ENCODE data around the gene ZFAND3.
"Not testable (repeated sequence)": the region's sequence is repeated elsewhere in the genome, so short reads cannot be mapped to it uniquely, and the experiment has no call there.

Gene ZFAND3

GRCh38 chr6:37972994-37973757 lies 153.6 kb downstream of the ZFAND3 start:
- no peak for ATAC-seq

GRCh38 chr6:37974381-37974780 lies 154.9 kb downstream of the ZFAND3 start:
- ATAC-seq: no peak

More at GRCh38 chr6:37972994-37973757, 153.6 kb downstream of the ZFAND3 start:
- no peak for DNase-seq

GRCh38 chr6:37974943-37975342 lies 155.4 kb downstream of the ZFAND3 start:
- DNase-seq (no peak), ATAC-seq (no peak)

More at GRCh38 chr6:37974381-37974780, 154.9 kb downstream of the ZFAND3 start:
- DNase-seq: no peak

DNA sequence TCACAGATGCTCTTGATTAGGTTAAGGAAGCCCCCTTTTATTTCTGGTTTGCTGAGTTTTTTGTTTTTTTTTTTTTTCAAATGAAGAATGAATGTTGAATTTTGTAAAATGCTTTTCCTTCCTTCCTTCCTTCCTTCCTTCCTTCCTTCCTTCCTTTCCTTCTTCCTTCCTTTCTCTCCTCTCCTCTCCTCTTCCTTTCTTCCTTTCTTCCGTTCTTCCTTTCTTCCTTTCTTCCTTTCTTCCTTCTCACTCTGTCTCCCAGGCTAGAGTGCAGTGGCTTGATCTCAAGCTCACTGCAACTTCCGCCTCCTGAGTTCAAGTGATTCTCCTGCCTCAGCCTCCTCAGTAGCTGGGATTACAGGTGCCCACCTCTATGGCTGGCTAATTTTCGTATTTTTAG lies 158.2 kb downstream of the ZFAND3 start:
- DNase-seq: no peak

DNA sequence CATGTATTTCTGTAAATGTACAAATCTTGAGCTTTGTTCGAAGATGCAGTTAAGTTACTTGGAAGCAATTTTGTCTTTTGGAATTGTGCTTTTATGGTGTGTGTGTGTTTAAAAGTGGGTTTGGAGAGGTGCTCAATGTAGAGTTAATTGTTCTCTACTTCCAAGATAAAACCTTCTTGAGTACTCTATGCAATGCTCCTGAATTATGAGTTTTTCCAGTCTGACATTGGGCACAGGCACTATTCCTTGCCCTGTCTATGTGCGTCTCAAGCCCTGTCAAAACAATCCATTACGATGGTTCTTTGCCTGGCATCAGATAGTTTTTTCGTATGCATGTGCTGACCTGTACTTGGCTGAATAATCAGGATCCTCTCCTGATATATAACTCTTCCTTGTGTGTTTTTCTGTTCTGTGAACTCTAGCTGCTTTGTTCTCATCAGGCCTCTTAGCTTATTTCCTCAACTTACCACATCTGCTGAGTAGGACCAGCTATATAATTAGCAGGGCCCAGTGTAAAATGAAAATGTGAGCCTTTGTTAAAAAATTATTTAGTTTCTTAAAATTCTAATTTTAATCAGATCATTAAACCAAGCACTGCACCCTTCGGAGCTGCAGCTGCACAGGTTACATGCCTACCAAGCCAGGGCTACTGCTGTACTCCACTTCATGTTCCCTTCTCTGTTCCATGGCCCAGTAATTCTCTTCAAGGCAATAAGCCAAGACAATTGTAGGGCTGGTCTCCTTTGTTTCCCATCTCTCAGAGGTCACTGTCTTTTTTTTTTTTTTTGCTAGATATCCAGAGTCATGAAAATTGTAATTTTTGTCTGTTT lies 160.1 kb downstream of the ZFAND3 start:
- DNase-seq: no peak
- no peak for ATAC-seq

More for the DNA sequence above, 158.2 kb downstream of the ZFAND3 start:
- ATAC-seq: no peak

DNA sequence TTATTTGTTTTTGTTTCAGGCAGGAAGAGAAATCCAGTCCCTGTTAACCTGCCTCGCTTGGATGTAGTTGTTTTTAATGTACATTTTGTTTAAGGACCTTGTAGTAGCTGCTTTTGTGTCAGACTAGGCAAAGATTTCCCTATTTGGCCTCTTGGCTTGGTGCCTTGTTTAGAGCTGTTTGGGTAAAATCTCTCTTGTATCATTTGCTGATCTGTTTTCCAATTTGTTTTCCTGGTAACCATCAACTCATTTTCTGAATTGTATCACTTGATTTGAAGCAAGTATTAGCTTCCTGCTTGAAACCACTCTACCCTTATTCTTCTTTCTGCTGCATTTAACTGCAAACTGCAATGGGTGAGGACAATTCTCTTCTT lies 160.7 kb downstream of the ZFAND3 start:
- DNase-seq: no peak
- no peak for ATAC-seq

- DNase-seq (no peak), ATAC-seq (no peak)
Observed at GRCh38 chr6:37981626-37982025, 162.1 kb downstream of the ZFAND3 start.

DNA sequence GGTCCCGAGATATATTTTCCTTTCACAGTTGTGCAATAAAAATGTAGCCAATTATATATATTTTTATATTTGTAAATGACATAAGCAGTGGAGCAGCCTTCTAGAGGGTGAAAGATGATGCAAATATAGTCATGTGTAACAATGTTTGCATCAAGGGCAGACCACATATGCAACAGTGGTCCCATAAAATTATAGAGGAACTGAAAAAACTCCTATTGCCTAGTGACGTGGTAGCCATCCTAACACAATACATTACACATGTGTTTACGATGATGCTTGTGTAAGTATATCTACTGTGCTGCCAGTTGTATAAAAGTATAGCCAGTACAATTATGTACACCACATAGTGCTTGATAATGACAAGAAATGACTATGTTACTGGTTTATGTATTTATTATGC lies 162.8 kb downstream of the ZFAND3 start:
- DNase-seq (no peak), ATAC-seq (no peak)

GRCh38 chr6:37983720-37984501 lies 164.4 kb downstream of the ZFAND3 start:
- ATAC-seq: peak; percentile 62
- no peak for DNase-seq

DNA sequence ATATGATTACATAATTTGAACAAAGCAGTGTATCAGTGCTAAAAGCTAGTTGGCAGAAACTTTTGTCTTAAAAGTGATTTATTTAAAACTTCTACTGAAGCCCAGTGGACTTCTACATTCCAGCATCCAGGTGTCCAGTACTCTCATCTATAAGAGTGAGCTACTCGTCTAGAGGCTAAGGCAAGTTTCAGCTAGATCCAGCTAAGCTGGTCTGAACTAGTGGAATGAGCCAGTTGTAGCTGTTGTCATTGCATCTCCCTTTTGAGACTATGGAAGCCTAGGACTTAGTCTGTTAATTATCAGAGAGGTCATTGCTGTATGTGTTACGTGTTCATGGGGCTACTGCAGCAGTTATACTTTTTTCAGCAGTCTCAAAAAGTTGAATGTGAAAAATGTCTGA lies 165.1 kb downstream of the ZFAND3 start:
- DNase-seq (no peak), ATAC-seq (no peak)

- DNase-seq (peak; percentile 61), ATAC-seq (peak; percentile 17)
Observed at GRCh38 chr6:37985355-37985754, 165.8 kb downstream of the ZFAND3 start.

DNA sequence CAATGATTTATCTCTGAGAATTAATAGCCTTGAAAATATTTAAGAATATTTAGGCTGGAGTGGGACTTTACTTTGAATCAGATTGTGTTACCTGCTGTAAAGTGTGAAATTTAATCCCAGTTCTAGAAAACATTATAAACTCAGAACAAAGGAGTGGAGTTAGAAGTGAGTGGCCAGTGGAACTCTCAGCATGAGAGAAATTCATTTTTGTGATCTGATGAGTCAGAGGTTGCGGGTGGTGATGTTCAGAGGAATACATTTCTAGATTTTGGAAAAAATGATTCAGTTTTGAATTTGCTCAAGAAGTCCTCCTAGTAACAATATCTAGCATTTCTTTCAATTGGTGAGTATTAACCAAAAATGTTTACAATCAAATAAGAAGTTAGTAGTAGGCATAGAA lies 167.5 kb downstream of the ZFAND3 start:
- ATAC-seq (peak; percentile 72), DNase-seq (peak; percentile 22)

DNA sequence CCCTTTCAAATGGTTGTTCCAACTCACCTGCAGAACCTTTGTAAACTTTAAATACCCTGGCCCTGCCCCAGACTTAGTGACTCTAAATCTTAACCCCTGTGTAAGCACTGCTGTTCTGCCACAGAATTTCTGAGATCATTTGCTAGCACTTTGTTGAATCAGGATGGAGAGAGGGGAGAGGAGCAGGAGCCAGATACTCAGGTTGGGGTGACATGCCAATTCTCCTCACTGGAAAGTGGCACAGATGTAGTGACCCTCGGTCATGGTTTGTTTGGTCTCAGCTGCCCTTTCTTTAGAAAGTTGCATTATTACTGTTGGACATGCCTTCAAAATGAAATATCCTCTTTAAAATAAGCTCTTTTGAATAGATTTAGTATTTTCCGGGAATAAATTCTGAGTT lies 168.0 kb downstream of the ZFAND3 start:
- ATAC-seq: no peak
- no peak for DNase-seq

DNA sequence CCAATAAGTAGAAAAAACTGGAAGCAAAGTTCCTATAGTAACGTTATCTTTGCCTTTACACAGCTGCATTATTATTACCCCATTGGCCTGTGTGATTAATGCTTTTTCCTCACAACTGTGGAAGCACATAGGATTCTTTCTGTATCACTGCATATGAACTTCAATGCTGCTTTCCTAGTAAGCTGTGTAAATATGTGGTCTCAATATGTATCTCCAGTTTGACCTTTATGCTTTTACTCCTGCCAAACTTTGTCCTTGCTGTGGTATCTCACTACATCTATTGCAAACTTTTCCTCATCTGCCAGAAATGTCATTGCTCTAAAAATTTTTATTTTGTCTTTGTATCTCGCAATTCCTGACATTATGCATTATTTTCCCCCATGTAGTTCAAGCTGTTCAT lies 168.6 kb downstream of the ZFAND3 start:
- ATAC-seq (no peak), DNase-seq (no peak)

GRCh38 chr6:37988696-37989095 lies 169.2 kb downstream of the ZFAND3 start:
- ATAC-seq (no peak), DNase-seq (no peak)

DNA sequence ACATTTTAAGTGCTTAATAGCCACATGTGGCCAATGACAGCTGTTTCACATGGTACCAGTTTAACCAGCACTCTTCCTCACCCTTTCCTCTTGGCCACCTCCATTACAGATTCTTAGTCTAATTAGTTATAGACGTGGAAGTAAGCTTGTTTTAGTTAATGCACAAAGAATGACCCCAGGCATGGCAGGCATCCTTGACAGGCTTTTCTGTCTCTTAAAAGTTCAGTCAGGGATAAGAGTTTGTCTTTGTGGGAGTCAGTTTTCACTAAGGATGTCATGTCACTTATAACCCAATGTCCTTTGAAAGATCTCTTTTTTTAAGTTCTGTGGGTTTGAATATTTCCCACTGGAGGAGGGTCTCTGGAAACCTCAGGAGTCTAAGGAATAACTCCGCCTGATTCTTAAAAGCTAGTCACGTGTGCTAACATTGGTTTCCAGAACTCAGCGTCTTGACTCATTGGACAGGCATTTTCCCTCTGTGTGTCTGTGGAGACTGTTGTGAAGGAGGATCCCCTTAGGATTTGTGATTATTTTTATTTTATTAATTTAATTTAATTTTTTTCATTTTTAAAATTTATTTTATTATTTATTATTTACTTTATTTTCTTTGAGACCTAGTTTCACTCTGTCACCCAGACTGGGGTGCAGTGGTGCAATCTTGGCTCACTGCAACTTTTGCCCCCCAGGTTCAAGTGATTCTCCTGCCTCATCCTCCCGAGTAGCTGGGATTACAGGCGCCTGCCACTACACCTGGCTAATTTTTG lies 171.4 kb downstream of the ZFAND3 start:
- no peak for DNase-seq

GRCh38 chr6:37992749-37993148 lies 173.2 kb downstream of the ZFAND3 start:
- DNase-seq: no peak
- no peak for ATAC-seq

More for the DNA sequence above, 171.4 kb downstream of the ZFAND3 start:
- ATAC-seq: no peak

GRCh38 chr6:37993194-37993593 lies 173.7 kb downstream of the ZFAND3 start:
- not testable (repeated sequence) for ATAC-seq, DNase-seq

DNA sequence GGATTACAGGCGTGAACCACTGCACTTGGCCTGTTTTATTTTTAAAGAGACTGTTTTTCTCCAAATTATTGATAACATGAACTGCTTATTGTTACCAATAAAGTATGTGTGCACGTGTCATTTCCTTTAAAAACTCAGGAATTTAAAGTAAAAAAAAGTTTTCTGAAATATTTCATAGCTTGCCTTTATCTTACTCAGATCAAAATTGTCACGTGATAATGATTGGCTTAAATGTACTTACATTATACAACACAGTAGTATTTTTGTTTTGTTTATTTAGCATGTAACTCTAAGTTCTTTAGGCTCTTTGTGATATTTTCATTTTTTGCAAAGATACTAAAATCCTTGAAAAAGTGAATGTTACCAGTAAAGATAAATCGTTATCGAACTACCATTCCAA lies 174.1 kb downstream of the ZFAND3 start:
- DNase-seq: no peak
- no peak for ATAC-seq

GRCh38 chr6:37994223-37994622 lies 174.7 kb downstream of the ZFAND3 start:
- DNase-seq (no peak), ATAC-seq (no peak)

- DNase-seq: no peak
- no peak for ATAC-seq
Observed at GRCh38 chr6:37998366-37998765, 178.8 kb downstream of the ZFAND3 start.

- DNase-seq: no peak
- no peak for ATAC-seq
Observed at GRCh38 chr6:38001386-38001785, 181.9 kb downstream of the ZFAND3 start.

Measured in stimulated activated naive CD8-positive, alpha-beta T cell treated with anti-CD3 and anti-CD28 coated beads, Interleukin-15, Interleukin-2, amounts not matched to agents 100 U/mL and 50 U/mL, for 24 hours (primary cell).